HG03571 (cell line): ENCODE measurements around the gene DAD1.

Experiments used
- ATAC-seq: cut with Tn5 transposase; IDR thresholded peaks from one replicate; pipeline ENCODE4 v1.9.1; 2021; ENCODE audit not compliant: unreplicated experiment

The DAD1 gene

DNA sequence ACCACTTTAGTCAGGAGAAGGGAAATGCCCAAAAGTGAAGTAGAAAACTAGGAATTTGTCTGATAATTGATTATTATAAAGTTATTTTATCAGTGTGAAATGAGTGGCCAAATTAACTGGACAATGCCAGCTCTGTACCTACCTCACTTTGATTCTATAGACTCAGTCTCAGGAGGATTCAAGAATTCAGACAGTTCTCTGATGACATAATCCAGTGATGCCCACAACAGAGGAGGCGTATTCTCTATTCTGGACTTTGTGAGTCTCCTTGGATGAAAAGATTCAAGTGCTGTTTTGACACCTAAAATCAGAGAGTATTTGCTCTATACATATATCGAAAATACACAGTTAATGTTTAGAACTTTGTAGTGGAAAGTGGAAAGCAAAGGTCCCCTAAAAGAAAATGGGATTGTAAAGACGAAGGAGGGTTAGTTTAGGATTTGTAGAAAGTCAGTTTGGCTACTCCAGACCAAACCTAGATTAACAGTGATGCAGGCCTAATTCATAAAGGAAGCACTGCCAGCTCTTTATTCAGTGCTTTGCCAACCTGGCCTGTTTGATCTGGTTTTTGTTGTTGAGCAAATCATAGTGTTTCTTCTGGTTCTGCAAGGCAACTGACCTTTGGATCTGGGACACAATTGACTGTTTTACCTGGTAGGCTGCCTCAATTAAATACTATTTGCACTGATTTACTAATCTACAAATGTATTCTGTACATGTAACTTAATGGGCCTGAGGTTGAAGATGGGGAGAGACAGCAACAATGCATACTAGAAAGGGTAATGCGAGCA is 67.4 kb downstream of the DAD1 start:
- no peak for ATAC-seq

DNA sequence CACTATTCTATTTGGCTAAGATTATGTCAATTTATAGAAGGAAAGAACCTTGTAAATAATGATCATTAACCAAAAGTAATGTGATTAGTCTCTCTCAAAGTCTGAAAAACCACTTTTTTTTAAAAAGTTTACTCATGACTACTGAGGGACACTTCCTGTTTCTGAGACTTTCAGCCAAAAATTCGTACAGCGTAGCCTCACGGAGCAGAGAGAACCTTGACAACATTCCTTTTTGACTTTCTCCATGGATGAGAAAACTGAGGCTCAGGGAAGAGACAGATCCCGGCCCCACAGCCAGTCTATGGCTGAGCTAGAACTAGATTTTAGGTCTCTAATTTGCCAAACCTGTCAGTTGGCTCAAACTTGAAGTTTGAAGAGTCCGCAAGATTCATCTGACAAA is 68.2 kb downstream of the DAD1 start:
- no peak for ATAC-seq

DNA sequence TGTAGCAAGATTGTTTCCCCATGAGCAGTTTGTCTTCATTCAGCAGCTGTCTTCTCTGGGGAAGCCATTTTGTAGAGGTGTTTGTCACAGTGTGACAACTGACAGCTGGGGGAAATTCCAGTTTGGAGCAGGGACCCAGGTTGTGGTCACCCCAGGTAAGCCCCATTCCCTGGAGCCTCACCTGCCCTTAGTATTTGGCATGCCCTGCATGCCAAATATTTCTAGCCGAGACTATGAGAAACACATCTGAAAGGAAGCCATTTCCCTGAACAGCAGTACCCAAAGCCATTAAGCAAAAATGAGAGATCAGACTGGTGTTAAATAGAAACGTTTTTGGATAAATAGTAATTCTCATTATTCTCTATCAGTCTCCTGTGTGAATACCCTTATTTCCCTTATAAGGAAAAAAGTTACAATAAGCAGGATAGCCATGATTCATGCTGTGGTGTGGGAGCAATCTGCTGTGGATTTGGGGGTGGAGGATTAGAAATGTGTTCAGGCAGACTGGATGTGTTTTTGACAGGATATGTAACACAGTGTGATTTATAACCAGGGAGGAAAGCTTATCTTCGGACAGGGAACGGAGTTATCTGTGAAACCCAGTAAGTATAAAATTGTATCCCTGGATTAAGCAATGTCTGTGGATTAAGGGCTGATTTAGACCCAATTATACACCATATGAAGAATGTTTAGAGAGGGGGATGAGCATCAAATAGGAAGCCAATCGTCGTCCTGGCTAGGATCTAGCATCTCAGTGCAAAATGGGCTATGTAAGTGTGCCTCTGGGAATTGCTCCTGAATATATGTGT is 68.9 kb downstream of the DAD1 start:
- ATAC-seq: no peak

DNA sequence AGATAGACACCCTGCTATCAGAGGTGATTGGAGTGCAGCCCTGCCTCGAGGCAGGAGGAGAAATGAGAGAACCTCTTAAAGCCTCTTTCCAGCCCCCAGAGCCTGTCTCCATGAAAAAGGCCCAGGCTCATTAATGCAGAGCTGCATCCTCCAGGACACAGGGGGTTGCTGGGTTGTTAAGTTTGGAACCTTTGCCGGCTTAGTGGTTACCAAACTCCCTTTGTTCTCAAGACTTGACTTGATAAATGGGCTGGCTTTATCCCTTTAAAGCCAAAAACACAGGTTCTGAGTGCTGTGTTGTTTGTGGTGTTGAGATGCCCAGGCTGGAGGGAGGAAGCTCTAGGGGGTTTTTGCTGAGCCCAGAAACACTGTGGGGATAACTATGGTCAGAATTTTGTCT is 71.0 kb downstream of the DAD1 start:
- no peak for ATAC-seq

DNA sequence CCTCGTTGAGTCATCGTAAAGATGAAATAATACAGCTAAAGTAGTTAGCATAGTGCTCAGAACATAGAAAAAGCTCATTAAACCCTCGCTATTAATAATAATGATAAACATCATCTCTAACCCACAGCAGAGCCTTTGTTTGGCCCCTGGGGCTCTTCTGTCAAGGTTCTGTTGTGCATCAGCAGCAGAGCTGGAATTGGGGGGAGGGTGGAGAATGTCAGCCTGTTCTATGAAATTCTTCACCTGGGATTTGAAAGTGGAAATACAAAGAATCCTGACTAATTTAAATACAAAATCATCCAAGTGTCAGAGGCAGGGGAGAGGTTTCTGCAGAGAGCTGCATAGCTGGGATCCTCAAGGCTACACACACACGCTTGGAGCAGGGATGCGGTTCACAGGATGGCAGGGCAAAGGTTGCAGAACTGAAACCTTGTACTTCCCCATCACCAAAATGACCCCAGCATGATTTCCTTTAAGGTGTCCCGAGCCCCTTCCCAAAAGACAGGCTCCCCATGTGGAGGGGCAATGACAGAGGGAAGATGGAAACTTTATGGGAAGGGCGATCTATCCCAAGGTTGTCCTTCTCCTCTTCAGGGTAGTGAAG is 71.8 kb downstream of the DAD1 start:
- no peak for ATAC-seq

DNA sequence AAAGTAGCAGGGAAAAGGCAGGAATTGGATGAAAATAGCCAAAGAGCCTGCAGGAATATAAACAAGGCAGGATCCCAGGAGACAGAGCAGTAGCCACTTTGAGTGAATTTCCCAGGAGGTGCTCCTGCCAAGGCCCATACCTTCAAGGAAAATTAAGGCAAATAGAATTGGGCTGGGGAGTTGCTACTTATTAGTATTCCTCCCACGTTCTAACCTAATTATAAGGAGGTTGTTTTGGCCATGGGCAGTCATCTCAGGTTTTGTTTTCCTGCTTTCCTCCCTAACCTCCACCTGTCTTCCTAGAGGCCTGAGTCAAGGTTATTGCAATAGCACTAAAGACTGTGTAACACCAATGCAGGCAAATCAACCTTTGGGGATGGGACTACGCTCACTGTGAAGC is 73.1 kb downstream of the DAD1 start:
- no peak for ATAC-seq
